ENCODE results near the gene GPA33.

Gene GPA33

DNA sequence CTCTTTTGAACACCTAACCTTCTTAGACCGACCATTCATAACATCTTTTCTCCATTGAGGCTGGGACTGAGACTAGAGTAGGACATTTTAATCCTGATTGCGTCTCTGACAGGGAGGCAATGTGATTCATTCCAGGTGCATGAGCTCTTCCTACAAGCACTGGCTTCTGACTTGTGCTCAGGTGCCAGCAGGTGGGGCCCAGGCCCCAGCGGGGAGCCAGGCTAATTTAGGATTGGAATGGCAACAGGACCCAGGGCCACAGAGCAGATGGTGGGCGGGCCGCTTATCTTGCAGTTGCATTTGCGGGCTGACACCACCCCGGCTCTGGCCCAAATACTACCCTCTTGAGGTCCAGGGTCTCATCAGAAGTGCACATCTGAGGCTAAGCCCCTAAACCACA lies 4.1 kb downstream of the GPA33 start:
- no peak overlapping the region for H2AFZ ChIP-seq (ENCODE audit: low read length)
- H3F3A ChIP-seq (ENCODE audit: insufficient read depth, low read length): no peaks in the 10 kb centered on the region
- no peak overlapping the region for H3K27ac ChIP-seq (ENCODE audit: low read depth, low read length, poor library complexity, severe bottlenecking)
- no peaks in the 10 kb centered on the region for H3K9me2 ChIP-seq (ENCODE audit: low read depth, low read length)
- no peak overlapping the region for H3K4me3 ChIP-seq (ENCODE audit: low read depth, low read length, poor library complexity, severe bottlenecking)
- TF ChIP-seq, protein P1, sequence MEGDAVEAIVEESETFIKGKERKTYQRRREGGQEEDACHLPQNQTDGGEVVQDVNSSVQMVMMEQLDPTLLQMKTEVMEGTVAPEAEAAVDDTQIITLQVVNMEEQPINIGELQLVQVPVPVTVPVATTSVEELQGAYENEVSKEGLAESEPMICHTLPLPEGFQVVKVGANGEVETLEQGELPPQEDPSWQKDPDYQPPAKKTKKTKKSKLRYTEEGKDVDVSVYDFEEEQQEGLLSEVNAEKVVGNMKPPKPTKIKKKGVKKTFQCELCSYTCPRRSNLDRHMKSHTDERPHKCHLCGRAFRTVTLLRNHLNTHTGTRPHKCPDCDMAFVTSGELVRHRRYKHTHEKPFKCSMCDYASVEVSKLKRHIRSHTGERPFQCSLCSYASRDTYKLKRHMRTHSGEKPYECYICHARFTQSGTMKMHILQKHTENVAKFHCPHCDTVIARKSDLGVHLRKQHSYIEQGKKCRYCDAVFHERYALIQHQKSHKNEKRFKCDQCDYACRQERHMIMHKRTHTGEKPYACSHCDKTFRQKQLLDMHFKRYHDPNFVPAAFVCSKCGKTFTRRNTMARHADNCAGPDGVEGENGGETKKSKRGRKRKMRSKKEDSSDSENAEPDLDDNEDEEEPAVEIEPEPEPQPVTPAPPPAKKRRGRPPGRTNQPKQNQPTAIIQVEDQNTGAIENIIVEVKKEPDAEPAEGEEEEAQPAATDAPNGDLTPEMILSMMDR (IDR thresholded peaks at IDR 0.05; ENCODE audit: low read length): no peak
- TF ChIP-seq EZH2 (IDR thresholded peaks at IDR 0.05; ENCODE audit: borderline replicate concordance, low read length): no peak
- H3K9me3 ChIP-seq (ENCODE audit: low read length): no peaks in the 10 kb centered on the region
- H3K4me1 ChIP-seq (ENCODE audit: insufficient read depth, low read length, severe bottlenecking): no peaks in the 10 kb centered on the region
- no peaks in the 10 kb centered on the region for H3K27me3 ChIP-seq (ENCODE audit: insufficient read depth, low read length)
- H3K36me3 ChIP-seq (ENCODE audit: insufficient read depth, low read length): no peaks in the 10 kb centered on the region
- no peak overlapping the region for H3K4me2 ChIP-seq (ENCODE audit: low read length)
- H3K9ac ChIP-seq (ENCODE audit: low read length): no peak overlapping the region
- H4K20me1 ChIP-seq (ENCODE audit: insufficient read depth, low read length): no peaks in the 10 kb centered on the region
- H3K79me2 ChIP-seq (ENCODE audit: insufficient read depth, low read length): no peaks in the 10 kb centered on the region

DNA sequence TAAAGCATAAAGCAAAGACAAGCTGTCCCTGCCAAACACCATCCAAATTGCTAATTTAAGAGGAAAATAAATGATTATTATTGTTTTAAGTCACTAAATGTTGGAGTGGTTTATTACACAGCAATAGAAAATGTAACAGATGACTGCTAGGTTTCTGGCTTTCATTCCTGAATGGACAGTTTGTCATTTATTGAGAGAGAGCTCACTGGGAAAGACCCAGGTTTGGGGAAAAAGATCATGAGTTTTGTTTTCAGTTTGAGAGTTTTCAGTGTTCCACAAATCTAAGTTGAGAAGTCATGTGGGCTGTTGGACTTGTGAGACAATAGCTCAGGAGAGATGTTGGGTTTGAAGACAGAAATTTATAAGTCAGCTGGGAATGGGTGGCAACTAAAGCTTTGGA lies 5.4 kb downstream of the GPA33 start:
- Histone ChIP-seq H3K36me3 (ENCODE audit: insufficient read depth, low read length) (no peaks in the 10 kb centered on the region), H3K9me2 (ENCODE audit: low read depth, low read length) (no peaks in the 10 kb centered on the region), H3K79me2 (ENCODE audit: insufficient read depth, low read length) (no peaks in the 10 kb centered on the region), H3K9me3 (ENCODE audit: low read length) (no peaks in the 10 kb centered on the region), H3K9ac (ENCODE audit: low read length) (no peak overlapping the region), H3K4me2 (ENCODE audit: low read length) (no peak overlapping the region), H3F3A (ENCODE audit: insufficient read depth, low read length) (no peaks in the 10 kb centered on the region), H2AFZ (ENCODE audit: low read length) (no peak overlapping the region), H3K27ac (ENCODE audit: low read depth, low read length, poor library complexity, severe bottlenecking) (no peak overlapping the region), H3K27me3 (ENCODE audit: insufficient read depth, low read length) (peaks cover 3% of the 10 kb centered on the region; the same call in 1 of the 2 replicates), H3K4me3 (ENCODE audit: low read depth, low read length, poor library complexity, severe bottlenecking) (no peak overlapping the region), H3K4me1 (ENCODE audit: insufficient read depth, low read length, severe bottlenecking) (no peaks in the 10 kb centered on the region), H4K20me1 (ENCODE audit: insufficient read depth, low read length) (no peaks in the 10 kb centered on the region)
- no peak for TF ChIP-seq EZH2 (IDR thresholded peaks at IDR 0.05; ENCODE audit: borderline replicate concordance, low read length)
- TF ChIP-seq, protein P1 (IDR thresholded peaks at IDR 0.05; ENCODE audit: low read length): no peak

DNA sequence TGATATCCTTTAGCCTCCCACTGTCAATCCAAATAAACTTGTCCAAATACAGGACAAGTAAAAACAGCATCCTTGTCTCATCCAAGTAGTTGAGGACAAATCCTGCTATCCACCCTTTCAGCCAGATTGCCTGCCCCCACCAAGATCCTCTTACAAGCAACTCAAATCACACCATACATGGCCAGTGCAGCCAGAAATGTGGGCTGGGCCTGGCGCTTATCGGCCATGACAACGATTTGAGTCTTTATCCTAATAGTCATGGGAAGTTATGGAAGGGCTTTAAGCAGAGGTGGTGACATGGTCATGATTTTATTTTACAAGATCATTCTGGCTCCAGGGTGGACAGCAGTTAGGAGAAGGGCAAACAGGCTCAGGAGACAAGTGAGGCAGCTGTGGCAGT lies 6.3 kb downstream of the GPA33 start:
- Histone ChIP-seq H3K9me3 (ENCODE audit: low read length) (no peaks in the 10 kb centered on the region), H3K9me2 (ENCODE audit: low read depth, low read length) (no peaks in the 10 kb centered on the region), H3K36me3 (ENCODE audit: insufficient read depth, low read length) (no peaks in the 10 kb centered on the region), H2AFZ (ENCODE audit: low read length) (no peak overlapping the region), H3K4me3 (ENCODE audit: low read depth, low read length, poor library complexity, severe bottlenecking) (no peak overlapping the region), H3K4me1 (ENCODE audit: insufficient read depth, low read length, severe bottlenecking) (no peaks in the 10 kb centered on the region), H4K20me1 (ENCODE audit: insufficient read depth, low read length) (no peaks in the 10 kb centered on the region), H3K79me2 (ENCODE audit: insufficient read depth, low read length) (no peaks in the 10 kb centered on the region), H3K27ac (ENCODE audit: low read depth, low read length, poor library complexity, severe bottlenecking) (no peak overlapping the region), H3F3A (ENCODE audit: insufficient read depth, low read length) (no peaks in the 10 kb centered on the region), H3K9ac (ENCODE audit: low read length) (no peak overlapping the region), H3K27me3 (ENCODE audit: insufficient read depth, low read length) (peaks cover 3% of the 10 kb centered on the region; the same call in 1 of the 2 replicates), H3K4me2 (ENCODE audit: low read length) (no peak overlapping the region)
- TF ChIP-seq, protein P1 (IDR thresholded peaks at IDR 0.05; ENCODE audit: low read length): no peak
- TF ChIP-seq EZH2 (IDR thresholded peaks at IDR 0.05; ENCODE audit: borderline replicate concordance, low read length): no peak
